GM21619 (cell line): Measurements from ENCODE around the gene CDK17.

Experiments
- ATAC-seq: cut with Tn5 transposase; IDR thresholded peaks from one replicate; pipeline ENCODE4 v1.9.1; 2021; ENCODE audit not compliant: unreplicated experiment

The CDK17 gene

DNA sequence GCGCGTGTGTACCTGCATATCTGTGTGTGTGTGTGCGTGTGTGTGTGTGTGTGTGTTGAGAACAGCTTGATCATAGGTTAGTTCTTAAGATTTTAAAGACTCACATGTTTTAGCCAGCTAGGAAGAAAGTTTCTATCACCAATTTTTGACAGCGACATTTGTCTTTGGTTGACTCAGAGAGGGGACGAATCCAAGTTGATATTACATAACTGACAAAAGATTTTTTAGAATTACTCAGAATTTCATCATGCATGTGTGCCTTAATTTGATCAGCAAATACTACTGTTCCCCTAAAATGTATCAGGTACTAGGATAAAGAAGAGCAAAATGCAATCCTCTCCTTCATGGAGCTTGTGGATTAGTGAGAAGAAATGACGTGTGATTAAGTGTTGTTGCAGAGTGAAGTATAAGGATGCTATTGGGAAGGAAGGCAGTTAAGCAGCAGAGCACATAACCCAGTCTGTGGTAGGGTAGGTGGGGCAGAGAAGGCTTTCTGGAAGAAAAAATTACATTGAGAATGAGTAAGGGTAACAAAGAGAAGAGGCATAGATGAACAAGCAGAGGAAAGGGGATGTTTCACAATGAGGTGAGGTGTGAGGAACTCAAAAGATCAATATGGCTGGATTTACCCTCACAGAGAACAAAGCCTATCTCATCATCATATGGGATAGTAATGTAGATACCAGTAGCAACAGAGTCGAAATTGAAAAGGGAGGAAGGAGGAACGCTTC, 128.6 kb downstream of the CDK17 start:
- no peak for ATAC-seq

DNA sequence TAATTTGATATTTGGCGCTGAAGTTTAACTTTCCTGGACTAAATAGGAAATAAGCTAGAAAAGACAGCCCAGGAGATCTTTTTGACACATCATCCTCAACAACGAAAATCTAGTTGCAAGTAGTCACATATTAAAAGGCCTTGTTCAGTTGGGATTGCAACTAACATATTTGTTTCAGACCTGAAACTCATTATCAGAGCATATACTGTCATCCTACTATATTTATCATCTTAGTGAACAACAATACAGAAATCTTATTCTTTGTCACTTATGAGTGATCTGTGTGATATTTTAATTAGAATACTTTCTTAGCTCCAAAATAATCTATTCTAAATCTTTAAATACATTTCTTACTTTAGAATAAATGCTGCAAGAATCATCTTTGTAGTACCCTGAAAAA, 134.0 kb downstream of the CDK17 start:
- no peak for ATAC-seq

DNA sequence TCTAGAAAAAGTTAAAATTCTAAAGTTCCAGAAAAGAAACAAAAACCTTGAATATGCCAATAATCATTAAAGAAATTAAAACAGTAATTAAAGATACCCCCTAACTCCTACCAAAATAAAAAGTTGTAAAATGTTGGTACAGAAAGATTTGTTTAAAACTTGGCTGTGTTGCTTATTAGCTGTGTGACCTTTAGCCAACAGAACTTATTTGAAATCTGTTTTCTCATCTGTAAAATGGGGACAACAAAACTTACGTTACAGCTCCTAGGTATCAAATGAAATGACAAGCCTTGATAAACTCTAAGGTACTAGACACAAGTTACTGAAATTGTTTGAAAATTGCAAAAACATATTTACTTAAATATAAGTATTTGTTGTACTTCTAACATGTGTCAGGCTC, 134.4 kb downstream of the CDK17 start:
- ATAC-seq: no peak

DNA sequence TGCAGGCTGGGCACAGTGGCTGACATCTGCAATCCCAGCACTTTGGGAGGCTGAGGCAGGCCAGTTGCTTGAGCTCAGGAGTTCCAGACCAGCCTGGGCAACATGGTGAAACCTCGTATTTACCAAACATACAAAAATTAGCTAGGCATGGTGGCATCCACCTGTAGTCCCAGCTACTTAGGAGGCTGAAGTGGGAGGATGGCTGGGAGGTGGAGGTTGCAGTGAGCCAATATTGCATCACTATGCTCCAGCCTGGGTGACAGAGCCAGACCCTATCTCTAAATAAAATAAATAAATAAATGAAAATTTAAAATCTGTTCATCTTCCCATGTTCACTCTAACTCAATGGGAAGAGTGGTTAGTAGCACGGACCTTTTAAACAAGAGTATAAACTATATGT, 134.8 kb downstream of the CDK17 start:
- ATAC-seq: no peak

DNA sequence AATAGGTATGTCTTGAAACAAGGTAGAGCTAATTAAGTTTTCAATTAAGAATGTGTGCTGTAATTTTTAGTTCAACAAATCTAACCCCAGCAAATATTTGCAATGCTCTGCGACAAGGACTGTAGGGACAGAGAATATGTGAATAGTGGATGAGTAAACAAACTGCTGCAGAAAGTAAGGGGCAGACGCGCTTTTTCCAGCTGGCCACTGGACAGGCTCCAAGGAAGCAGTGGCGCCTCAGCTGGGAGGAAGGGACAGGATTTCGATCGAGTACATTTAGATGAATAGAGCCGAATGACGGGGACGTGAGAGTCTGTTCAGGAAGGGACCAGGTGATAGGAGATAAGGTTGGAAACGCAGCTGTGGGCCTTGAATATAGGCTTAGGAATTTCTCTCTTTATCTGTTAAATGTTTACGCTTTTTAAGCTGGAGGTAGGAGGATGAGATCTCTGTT, 136.8 kb downstream of the CDK17 start:
- ATAC-seq: no peak

DNA sequence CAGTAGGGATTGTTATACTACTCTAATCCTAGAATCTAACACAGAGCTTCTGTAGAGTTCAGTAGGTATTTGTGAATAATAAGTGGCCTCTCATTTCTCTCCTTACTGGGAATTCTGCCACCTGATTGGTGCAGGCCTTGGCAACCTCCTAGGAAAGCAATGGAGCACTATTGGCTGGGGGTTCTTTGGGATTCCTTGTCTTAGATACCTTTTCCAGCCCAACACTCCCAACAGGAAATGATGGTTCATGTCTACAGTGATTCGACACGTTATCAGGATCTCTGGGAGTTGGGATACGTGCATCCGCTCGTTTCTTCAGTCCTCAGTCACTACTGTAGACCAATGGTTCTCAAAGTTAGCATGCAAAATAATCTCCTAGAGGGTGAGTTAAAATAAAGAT, 138.7 kb downstream of the CDK17 start:
- no peak for ATAC-seq

DNA sequence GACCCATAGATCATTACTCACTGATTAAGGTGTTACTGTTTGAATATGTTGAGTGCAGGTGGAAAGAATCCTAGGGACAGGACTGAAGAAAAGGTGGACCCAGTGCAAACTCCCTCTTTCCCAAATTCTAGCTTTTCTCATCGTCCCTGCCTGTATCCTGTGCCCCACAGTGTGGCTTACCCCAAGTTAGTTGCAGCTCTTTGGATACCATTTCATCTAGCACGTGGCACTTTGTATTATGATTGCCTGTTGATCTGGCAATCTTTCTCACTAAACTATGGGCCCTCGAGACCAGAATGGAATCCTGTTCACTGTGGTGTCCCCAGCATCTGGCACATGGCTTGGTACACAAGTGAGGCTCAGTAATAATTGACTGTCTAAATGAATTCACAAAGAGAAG, 139.6 kb downstream of the CDK17 start:
- ATAC-seq: no peak

DNA sequence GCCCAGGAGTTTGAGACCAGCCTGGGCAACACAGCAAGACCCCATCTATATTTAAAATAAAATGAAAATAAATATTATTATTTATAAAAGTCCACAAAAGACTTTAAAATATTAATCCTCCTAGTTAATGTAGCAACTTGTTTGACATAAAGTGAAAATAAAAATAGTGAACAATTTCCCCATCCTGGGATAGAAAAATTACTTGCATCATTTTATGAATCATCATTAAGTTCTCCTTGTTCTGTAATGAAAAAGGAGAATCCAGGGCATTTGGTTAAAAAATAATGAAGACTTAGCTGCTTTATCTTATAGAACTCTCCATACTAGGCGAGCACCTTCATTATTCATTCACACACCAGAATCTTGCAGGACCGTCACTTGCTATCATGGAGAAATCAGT, 140.0 kb downstream of the CDK17 start:
- no peak for ATAC-seq

DNA sequence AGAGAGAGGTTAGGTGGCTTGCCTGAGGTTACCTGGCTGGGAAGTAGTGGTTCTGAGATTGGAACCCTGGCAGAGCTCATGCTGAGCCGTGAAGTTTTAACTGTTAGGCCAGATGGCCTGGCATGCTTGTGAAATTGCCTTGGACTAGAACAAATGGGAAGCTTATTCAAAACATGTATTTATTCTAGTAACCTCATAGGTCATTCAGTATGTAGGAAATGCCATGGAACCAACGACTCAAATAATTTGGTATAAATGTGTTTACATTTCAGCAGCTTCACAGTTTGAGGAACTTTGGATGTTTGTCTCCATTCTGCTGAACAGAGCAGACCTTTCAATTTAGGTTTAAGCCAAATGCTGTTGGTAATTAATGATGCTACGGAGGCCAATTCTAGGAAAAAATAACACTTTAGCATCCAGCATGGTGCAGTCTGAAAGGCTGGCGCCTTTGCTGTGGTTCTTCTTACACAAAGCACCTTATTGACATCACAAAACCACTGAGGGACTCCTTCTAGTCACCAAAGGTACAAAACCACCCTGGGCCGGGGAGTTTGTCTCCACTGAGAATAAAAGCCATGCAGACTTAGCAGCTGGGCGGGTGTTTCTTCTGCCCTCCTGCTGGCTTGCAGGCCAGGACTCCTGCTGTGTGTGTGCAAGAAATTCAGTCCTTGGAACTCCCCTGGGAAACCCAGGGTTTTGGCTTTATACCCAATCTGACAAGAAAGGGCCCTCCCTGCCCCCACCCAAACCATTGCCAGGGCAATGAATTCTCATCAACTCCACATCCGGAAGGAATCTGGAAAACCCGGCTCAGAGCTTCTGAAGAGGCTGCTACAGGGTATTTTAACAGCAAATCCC, 141.9 kb downstream of the CDK17 start:
- ATAC-seq: no peak

DNA sequence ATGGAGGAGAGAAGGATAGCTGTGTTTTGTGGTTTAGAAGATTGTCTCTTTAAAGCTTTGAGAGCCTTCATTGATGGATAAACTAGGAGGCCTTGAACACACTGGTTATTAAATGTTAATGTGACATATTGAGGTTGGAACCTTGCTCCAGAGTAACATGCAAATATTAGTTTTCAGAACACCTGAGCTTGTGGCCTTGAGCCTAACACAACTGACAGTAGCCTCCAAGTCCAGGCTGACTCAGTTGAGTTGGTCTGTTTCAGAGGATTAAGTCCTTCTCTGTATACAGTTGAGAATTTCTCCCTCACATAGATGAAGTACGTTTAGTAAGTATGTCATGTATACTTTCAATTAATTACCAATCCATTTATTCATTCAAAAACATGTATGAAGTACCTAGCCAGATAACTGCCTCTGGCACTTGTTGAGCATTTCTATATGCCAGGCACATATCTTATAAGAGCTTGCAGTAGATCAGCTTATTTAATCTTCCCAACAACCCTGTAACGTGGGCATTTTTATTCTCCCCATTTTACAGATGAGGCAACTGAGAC, 142.6 kb downstream of the CDK17 start:
- ATAC-seq: no peak

DNA sequence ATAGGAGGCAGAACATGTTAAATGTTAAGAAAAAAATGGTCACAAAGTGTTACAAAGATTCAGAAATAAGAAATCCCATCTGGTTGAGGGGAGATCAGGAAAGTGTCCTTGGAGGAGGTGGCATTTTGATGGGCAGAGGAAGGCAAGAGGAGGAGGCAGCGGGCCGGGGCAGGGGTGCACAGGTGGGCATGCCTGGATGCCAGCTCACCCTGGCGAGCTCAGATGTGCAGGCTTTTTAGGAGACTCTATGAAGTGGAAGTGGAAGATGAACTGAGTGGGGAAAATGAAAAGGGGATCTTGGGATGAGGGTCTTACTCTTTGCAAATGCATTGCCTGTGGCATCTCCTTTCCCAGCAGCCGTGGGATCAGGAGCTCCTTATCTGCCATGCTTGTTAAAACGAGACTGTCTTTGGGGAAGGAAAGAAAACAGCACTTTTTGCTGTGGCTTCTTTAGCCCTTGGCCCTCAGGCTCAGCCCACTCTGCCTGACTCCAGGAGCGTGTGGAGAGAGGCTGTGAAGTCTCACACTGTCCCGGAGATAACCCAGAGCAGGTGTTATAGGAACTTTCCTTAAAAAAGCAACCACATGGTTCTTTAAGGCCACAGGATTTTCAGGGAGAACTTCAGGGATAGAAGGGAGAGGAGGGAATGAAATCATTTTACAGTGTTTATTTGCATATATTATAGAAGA, 143.4 kb downstream of the CDK17 start:
- no peak for ATAC-seq

DNA sequence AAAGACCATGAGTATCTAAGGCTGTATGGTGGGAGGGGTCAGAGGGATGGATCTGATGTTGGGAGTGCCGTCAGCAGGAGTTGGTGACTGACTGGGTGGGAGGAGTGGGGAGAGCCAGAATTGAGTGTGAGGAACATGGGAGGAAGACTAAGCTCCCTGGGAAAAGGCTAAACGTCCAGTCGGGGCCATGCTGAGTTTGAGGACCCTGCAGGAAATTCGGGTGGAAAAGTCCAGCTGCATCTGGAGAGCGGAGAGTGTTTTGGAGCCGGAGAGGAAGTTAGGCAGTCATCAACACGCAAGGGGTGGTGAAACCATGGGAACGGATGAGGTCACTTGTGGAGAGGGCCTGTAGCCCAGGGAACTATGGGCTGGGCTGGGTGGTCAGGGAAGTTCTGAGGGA, 145.2 kb downstream of the CDK17 start:
- ATAC-seq: no peak

DNA sequence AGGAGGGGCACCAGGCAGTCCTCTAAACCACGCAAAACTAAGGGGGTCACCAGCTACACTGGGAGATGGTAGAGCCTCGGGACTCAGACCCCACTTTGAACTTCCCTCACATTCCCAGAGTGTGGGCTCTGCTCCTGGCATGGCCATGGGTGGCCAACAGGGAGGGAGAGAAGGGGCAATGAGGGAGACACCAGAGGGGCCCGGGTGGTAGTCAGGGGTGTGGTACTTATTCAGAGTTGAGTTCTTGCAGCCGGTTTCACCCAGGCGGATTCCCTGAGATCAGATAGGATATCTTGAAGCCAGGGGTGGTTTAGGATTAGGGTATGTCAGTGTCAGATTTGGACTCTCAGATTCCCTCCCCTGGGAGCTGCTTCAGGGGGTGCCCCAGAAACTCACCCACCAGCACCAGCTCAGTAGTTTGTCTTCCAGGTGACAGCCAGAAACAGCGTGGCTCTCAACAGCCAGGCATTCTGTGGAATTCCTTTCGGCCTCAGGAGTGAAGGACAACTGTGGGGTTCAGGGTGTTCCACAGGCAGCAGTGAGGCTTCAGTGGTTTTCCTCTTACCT, 150.0 kb downstream of the CDK17 start:
- no peak for ATAC-seq

DNA sequence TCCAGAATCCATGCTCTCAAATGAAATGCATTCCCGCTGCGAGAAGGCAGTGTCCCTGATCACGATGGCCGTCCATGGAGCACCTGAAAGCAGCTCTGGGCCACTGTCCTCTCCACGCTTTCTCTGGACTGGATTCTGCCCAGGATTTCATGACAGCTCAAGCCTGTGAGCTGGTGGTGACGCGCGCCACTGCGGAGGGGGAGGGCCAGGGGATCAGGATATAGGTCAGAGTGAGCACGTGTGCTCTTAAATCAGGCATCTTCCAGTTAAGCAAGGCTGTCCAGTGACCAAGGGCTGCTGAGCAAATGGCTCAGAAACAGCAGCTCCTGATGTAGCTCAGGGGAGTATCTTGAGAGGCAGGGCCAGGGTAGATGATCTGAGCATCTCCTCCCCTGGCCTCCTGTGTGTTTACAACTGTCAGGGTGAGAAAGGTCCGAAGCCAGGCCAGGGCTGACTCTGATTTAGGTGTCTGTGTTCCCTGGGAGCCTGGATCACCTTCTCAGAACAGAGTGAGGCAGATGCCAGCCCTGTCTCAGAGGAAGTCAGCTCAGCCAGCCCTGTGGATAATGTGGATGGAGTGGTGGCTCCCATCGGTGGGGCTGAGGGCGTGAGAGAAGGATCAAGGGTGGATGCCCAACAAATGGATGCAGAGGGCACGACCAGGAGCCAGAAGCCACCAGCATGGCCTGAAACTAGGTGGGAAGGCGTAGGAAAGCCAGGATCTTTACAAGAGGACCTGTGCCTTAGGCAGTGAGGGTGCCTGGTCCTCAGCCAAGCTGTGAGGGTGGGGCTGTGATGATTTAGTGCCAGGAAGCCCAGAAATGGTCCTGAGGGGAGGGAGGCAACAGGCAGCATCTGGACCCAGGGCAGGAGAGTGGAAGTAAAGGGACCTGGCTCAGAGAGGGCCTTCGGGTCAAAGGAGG, 150.8 kb downstream of the CDK17 start:
- ATAC-seq: no peak

DNA sequence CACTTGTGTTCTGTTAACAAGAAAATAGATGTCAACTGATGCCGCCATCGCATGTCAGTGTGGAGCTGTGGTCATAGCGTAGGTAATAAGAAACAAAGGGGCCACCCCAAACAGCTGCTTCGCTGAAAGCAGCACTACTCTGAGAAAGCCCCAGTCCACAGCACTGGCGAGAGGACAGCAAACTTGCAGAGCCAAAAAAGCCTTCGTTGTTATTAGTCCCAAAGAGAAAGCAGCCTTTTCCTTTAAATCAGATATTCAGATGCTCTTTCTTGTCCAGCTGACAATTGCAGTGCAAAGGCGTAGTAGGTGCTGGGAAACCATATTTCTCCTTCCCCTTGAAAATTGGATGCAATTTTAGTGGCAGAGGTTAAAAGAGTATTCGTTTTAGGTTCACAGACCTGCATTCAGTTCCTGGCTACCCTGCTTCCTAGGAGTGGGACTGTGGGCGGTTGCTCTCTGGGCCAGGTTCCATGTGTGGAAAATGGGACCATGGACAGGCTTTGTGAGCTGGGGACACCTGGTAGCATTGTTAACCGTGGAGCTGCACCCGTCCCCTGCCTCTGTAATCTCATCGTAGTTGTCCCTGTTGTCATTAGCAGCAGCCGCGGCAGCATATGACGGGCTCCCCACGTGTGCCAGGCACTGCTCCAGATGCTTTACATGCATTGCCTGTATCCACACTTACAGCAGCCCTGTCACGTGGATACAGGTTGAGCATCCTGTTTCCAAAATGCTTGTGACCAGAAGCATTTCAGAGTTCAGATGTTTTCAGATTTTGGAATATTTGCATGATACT, 151.9 kb downstream of the CDK17 start:
- no peak for ATAC-seq

DNA sequence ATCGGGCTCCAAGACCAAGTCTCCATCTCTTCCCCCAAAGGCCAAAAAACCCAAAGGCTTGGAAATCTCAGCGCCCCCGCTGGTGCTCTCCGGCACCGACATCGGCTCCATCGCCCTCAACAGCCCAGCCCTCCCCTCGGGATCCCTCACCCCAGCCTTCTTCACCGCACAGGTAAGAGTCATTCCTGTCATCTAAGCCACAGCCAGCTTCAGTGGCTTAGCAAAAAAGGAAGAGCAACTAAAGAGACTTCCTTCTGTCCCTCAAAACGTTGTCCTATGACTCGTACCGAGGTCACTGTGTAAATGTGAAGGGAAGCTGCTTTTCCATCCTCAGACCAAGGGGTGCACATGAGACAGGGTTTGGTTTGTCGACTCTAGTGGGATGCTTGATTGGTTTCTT, 152.7 kb downstream of the CDK17 start:
- ATAC-seq: no peak

DNA sequence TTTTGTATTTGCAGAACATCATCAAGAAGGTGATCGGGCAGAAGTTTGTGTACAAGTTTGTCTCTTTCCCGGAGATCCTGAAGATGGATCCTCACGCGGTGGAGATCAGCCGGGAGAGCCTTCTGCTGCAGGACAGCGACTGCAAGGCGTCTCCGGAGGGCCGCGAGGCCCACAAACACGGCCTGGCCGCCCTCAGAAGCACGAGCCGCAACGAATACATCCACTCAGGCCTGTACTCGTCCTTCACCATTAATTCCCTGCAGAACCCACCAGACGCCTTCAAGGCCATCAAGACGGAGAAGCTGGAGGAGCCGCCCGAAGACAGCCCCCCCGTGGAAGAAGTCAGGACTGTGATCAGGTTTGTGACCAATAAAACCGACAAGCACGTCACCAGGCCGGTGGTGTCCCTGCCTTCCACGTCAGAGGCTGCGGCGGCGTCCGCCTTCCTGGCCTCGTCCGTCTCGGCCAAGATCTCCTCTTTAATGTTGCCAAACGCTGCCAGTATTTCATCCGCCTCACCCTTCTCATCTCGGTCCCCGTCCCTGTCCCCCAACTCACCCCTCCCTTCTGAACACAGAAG, 153.2 kb downstream of the CDK17 start:
- no peak for ATAC-seq

DNA sequence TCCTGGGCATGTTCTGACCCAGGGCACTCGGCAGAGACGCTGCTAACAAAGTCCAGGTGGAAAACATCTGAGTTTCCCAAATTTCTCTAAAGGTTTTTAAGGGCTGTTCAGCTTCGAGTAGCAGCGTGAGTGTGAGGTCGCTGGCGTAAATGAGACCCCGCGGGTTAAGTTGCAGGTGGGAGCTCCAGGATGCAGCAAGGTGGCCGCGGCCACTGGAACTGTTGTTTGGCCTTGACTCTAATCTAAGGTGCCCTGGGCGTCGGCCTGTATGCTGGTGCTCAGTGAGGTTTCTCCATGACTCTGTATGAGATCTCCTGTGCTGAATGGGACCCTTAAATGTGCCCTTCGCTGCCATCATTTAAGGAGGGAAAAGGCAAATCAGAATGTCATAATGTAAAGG, 155.4 kb downstream of the CDK17 start:
- no peak for ATAC-seq

DNA sequence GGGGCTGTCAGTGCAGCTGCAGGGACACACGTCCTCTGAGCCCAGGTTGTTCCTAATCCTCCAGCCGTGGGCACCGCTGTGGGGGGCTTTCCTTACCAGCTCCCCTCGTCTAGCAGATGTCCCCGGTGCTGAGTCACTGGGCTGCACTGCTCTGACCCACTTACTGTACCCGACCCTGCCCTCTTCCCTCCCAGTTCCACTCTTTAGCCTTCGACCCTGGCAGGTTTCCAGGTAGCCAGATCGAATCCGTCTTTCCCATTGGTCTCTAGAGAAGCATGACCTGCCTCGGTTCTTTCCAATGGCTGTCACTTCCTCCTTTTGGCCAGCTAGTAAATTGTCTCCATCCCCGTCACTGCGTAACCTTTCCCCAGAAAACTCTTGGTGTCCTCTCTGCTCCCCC, 157.6 kb downstream of the CDK17 start:
- ATAC-seq: no peak
